CD4-positive, alpha-beta T cell treated with Interleukin-15 for 1 hour (primary cell): ENCODE measurements around the gene CPVL.

Source experiments
- DNase-seq: peaks from one replicate; pipeline ENCODE4 v3.0.0-alpha.2; 2020

Gene CPVL

GRCh38 chr7:28998105-28998504 is 148.2 kb downstream of the CPVL start:
- DNase-seq: no peak

- DNase-seq: no peak
Measured at GRCh38 chr7:28996836-28997235, 149.5 kb downstream of the CPVL start.

- DNase-seq: no peak
Measured at GRCh38 chr7:28993371-28993770, 153.0 kb downstream of the CPVL start.

- DNase-seq: no peak
Measured at GRCh38 chr7:28992798-28993197, 153.5 kb downstream of the CPVL start.

GRCh38 chr7:28990200-28990960 is 156.0 kb downstream of the CPVL start:
- DNase-seq: no peak

- no peak for DNase-seq
Measured at GRCh38 chr7:28989211-28989980, 156.9 kb downstream of the CPVL start.

GRCh38 chr7:28988810-28989209 is 157.5 kb downstream of the CPVL start:
- DNase-seq: no peak

- DNase-seq: no peak
Measured at GRCh38 chr7:28988091-28988490, 158.2 kb downstream of the CPVL start.

- DNase-seq: no peak
Measured at GRCh38 chr7:28986765-28987110, 159.6 kb downstream of the CPVL start.

- no peak for DNase-seq
Measured at GRCh38 chr7:28986028-28986764, 160.1 kb downstream of the CPVL start.

- no peak for DNase-seq
Measured at GRCh38 chr7:28984631-28985030, 161.7 kb downstream of the CPVL start.

GRCh38 chr7:28984217-28984616 is 162.1 kb downstream of the CPVL start:
- no peak for DNase-seq

GRCh38 chr7:28983396-28984190 is 162.7 kb downstream of the CPVL start:
- DNase-seq: no peak

- no peak for DNase-seq
Measured at GRCh38 chr7:28981161-28981465, 165.2 kb downstream of the CPVL start.

GRCh38 chr7:28980451-28981160 is 165.7 kb downstream of the CPVL start:
- DNase-seq: no peak

- no peak for DNase-seq
Measured at GRCh38 chr7:28979776-28980175, 166.6 kb downstream of the CPVL start.

- DNase-seq: no peak
Measured at GRCh38 chr7:28977881-28978280, 168.5 kb downstream of the CPVL start.

- DNase-seq: no peak
Measured at GRCh38 chr7:28976022-28976421, 170.3 kb downstream of the CPVL start.

GRCh38 chr7:28973591-28973990 is 172.7 kb downstream of the CPVL start:
- DNase-seq: no peak

- DNase-seq: no peak
Measured at GRCh38 chr7:28964056-28964455, 182.3 kb downstream of the CPVL start.

GRCh38 chr7:28961972-28962371 is 184.4 kb downstream of the CPVL start:
- no peak for DNase-seq

- DNase-seq: no peak
Measured at GRCh38 chr7:28960071-28960840, 186.1 kb downstream of the CPVL start.
